Pancreas (tissue), 10 donors: ENCODE measurements around the gene ZCCHC10. TPM values are rescaled to one million over a fixed set of nuclear protein-coding genes. Genes with fewer than 3 reads are reported as not detected.

Source experiments
- ATAC-seq, 4 donors: fragments of 200-7000 bp; cut with Tn5 transposase; one replicate each; pipeline versions ENCODE4 v1.8.0 to v1.9.1; 2020; ENCODE audit warnings: mild to moderate bottlenecking in 4 of 4, moderate library complexity in 4 of 4
- DNase-seq, 6 donors: peaks; one replicate each; pipeline ENCODE4 v3.0.0-alpha.2; 2020
- FAIRE-seq: peaks from 2 replicates; lab custom pipeline; 2012; peaks lifted over from hg19 to GRCh38; lab: Jason Lieb, UNC
- H3K27ac ChIP-seq, 4 donors: fragments of 200-600 bp; sonication (generic); 1 replicate in 3 of 4; 2 replicates in 1 of 4; pipeline versions ENCODE4 v1.5.0 to v1.8.0; 2020
- H3K27me3 ChIP-seq, 4 donors: fragments of 200-600 bp; one replicate each; pipeline ENCODE4 v1.8.0; 2021
- H3K36me3 ChIP-seq, 3 donors: fragments of 200-600 bp; sonication (generic) in 1 of 3; one replicate each; pipeline versions ENCODE4 v1.5.0 to v1.8.0; 2020 to 2021
- H3K4me1 ChIP-seq, 3 donors: fragments of 200-600 bp; one replicate each; pipeline ENCODE4 v1.8.0; 2021
- H3K4me3 ChIP-seq, 4 donors: fragments of 200-600 bp; sonication (generic) in 2 of 4; one replicate each; pipeline versions ENCODE4 v1.5.0 to v1.8.0; 2020 to 2021
- H3K9me3 ChIP-seq, 4 donors: fragments of 200-600 bp; one replicate each; pipeline ENCODE4 v1.8.0; 2021
- WGBS, 2 donors: extraction: QIAGEN DNeasy Blood & Tissue Kit; methylation state at CpG; one replicate each; pipeline ENCODE4 v1.1.7; 2013; 5-methylcytosine and 5-hydroxymethylcytosine counted together
- intact Hi-C, 3 donors: fragments of 100-400 bp; cut with DNase I; formaldehyde crosslinking; loops; one replicate each; pipeline versions ENCODE4 v1.11.1 to v1.14.2; 2022
- polyA plus RNA-seq, 2 donors: library from polyadenylated mRNA; stranded (reverse); fragments of 200-250 nt; gene quantifications; one replicate each; pipeline ENCODE4 v1.2.3, GENCODE V29; 2013
- total RNA-seq, 6 donors: library from RNA; stranded (reverse); fragmentation: NEBNext Ultra II Directional in 4 of 6; extraction: Animal tissue kit (Norgen Biotek cat#: 25700) in 4 of 6; gene quantifications; one replicate each; pipeline versions ENCODE4 v1.2.1 to v1.2.4, GENCODE V29; 2021 to 2023
- TF ChIP-seq, protein P1 (sequence below), 4 donors: fragments of 200-600 bp; sonication (generic) in 3 of 4; IDR thresholded peaks; one replicate each; pipeline versions ENCODE4 v1.5.0 to v1.8.0; 2021; ENCODE audit warnings: antibody characterized with exemption in 4 of 4
- donor health status: healthy with polysubstance abuse.
- donor health status: DM: no; HTN: no; CAD: no; lungs with moderate emphysema.
- donor health status: DM: no; HTN: no; CAD: no.
- donor health status: control.
- donor health status: control.
- donor health status: Bipolar disorder and iron deficiency.
- donor health status: DM: yes; HTN: yes; CAD: no.
- donor health status: DM: no; HTN: no; CAD: no.
- donor health status: DM: no; HTN: no; CAD: no.
- donor health status: DM: yes; HTN: yes; CAD: no.

Gene ZCCHC10
- total and polyA plus RNA-seq, 8 donors = 4.8 to 13.3 (median 9.1) TPM

DNA sequence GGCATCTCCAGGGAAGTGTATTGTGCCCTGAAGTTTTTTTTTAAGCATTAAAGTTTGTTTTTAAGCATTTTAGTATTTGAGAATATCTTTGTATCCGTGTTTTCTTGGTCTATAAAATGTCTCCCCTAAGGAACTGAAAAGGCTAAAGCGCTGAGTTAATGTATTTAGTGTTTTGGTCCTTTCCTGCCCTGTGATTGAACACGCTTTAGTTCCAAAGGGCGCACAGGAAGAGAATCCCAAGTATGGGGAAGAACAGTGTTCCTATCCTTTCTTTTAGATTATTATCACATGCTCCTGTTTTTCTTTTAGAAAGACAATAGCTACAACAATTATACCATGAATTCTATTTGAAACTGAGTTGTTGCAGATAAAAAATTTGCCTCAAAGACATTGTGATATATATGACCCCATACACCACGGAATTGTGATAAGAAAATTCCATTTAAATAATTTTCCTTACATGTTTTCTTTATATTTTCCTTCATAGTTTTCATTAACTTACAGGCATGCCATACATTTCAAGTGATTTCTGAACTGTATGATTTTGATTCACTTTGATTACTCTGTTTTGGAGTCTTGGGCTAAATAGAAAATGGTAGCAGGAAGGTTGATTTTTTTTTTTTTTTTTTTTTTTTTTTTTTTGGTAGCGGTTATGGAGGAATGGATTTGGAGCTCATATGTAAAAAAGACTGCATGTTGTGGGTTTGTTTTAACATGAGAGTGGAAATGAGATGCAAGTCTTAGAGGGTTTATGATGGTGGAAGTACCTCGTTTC, 28.5 kb upstream of the ZCCHC10 start:
- no peaks in the 10 kb centered on the region for H3K9me3 ChIP-seq
- no peaks in the 10 kb centered on the region for H3K36me3 ChIP-seq
- DNase-seq = no peak
- H3K4me3 ChIP-seq = no peak overlapping the region
- peaks cover 9 to 23% (median 10%) of the 10 kb centered on the region in 3 donors for H3K4me1 ChIP-seq
- no peak for FAIRE-seq
- H3K27me3 ChIP-seq = no peaks in the 10 kb centered on the region
- WGBS, 2 donors = 90 to 96% methylated on average over 7 of the region's 7 CpGs
- intact Hi-C loops = no loop called here
- H3K27ac ChIP-seq = no peak overlapping the region
- TF ChIP-seq, protein P1, sequence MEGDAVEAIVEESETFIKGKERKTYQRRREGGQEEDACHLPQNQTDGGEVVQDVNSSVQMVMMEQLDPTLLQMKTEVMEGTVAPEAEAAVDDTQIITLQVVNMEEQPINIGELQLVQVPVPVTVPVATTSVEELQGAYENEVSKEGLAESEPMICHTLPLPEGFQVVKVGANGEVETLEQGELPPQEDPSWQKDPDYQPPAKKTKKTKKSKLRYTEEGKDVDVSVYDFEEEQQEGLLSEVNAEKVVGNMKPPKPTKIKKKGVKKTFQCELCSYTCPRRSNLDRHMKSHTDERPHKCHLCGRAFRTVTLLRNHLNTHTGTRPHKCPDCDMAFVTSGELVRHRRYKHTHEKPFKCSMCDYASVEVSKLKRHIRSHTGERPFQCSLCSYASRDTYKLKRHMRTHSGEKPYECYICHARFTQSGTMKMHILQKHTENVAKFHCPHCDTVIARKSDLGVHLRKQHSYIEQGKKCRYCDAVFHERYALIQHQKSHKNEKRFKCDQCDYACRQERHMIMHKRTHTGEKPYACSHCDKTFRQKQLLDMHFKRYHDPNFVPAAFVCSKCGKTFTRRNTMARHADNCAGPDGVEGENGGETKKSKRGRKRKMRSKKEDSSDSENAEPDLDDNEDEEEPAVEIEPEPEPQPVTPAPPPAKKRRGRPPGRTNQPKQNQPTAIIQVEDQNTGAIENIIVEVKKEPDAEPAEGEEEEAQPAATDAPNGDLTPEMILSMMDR (IDR thresholded peaks at IDR 0.05) = no peak
- no peak for ATAC-seq

DNA sequence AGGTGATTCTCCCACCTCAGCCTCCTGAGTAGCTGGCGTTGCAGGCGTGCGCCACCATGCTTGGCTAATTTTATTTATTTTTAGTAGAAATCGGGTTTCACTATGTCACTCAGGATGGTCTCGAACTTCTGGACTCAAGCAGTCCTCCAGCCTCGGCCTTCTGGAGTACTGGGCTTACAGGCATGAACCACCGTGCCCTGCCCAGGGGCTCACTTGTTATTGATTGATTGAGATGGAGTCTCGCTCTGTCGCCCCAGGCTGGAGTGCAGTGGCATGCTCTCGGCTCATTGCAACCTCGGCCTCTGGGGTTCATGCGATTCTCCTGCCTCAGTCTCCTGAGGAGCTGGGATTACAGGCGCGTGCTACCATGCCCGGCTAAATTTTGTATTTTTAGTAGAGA, 27.1 kb upstream of the ZCCHC10 start:
- no peak for FAIRE-seq
- intact Hi-C loops = no loop called here
- DNase-seq = peak in 3 of 6 donors; percentile 23 to 57 (median 24)
- Histone ChIP-seq H3K36me3 (no peaks in the 10 kb centered on the region), H3K9me3 (no peaks in the 10 kb centered on the region), H3K27ac (no peak overlapping the region), H3K4me1 (peaks cover 10 to 24% (median 17%) of the 10 kb centered on the region in 3 donors), H3K27me3 (no peaks in the 10 kb centered on the region), H3K4me3 (peak overlapping the region in 2 of 4 donors; percentile 80 to 89)
- 88 to 91% methylated on average over 15 of the region's 15 CpGs for WGBS, 2 donors
- ATAC-seq = no peak
- TF ChIP-seq, protein P1 (IDR thresholded peaks at IDR 0.05) = no peak

DNA sequence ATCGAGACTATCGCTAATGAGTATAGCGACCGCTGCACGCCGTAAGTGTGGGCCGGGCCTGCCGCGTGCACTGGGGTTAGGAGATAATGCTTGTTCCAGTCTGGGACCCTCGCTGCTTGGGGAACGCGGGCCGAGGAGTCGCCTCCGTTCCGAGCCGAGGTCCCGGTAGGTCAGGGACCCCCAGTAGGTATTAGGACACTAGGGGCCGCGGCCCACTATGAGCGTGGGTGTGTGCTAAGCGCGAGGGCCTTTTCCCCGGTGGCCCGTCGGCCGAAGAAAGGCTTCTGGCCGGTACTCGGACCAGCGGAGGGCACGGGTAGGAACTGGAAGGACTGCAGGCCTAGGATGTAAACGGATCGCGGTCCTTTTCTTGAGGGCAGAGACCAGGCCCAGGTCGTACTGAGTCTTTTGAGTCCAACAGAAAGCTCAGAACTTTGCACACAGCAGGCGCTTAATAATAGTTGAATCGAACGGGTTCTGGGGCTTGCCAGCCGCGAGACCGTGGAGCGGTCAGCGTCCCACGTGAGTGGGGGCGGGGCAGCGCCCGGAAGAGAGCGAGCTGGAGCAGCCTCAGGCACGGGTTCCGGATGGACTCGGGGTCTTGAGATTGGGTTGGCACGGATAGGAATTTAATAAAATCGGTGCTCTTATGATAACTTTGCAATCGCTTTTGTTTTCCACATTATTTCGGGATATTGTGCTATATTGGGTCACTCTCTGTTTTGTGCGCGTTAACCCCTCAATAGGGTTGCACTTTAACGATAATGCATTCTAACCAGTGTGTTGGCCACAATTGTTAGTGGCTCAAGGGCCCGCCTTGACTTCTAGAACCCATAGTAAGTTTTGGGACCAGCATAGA, 26.2 kb upstream of the ZCCHC10 start:
- Histone ChIP-seq H3K36me3 (no peaks in the 10 kb centered on the region), H3K27ac (peak overlapping the region; percentile 91 to 100 (median 99)), H3K9me3 (no peaks in the 10 kb centered on the region), H3K4me1 (peaks cover 10 to 24% (median 17%) of the 10 kb centered on the region in 3 donors), H3K4me3 (peak overlapping the region; percentile 58 to 93 (median 84)), H3K27me3 (no peaks in the 10 kb centered on the region)
- TF ChIP-seq, protein P1 (IDR thresholded peaks at IDR 0.05) = no peak
- 1% methylated on average over 58 to 59 of the region's 59 CpGs for WGBS, 2 donors
- DNase-seq (peak; percentile 38 to 84 (median 72)), ATAC-seq (peak; percentile 48 to 74 (median 64)), FAIRE-seq (no peak)
- intact Hi-C loops = no loop called here

DNA sequence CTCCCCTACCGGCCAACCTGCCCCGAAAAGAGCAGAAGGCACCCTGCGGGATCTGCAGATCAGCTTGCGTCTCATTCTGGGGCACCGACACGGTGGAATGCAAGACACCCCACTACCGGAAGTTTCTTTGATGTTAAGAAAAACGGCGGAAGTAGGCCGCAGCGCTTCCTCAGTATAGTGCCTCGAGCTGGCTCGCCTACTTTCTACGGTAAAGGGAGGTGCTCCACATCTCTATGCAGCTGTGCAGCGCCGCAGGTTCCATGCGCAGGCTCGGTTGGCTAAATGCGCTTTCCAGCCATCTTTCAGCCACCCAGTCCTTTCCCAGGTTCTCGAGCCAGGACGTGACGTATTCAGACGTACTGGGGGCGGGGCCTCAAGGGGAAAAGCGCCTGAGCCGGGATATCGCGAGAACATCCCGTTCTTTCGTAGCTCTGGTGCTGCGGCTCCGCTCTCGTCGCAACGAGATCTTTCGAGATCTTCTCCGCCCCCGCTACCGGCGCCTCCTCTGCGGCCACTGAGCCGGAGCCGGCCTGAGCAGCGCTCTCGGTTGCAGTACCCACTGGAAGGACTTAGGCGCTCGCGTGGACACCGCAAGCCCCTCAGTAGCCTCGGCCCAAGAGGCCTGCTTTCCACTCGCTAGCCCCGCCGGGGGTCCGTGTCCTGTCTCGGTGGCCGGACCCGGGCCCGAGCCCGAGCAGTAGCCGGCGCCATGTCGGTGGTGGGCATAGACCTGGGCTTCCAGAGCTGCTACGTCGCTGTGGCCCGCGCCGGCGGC, 25.4 kb upstream of the ZCCHC10 start, which contains the start of gene HSPA4:
TSS of gene HSPA4 (plus strand) at position 472 of the 775 bp plus-strand sequence. CDS start at position 710, 238 bp downstream.
- H3K4me1 ChIP-seq = peaks cover 10 to 23% (median 17%) of the 10 kb centered on the region in 3 donors
- H3K9me3 ChIP-seq = no peaks in the 10 kb centered on the region
- peak within 1 kb of the TSS; percentile 58 to 93 (median 84) for H3K4me3 ChIP-seq
- no peaks in the 10 kb centered on the region for H3K27me3 ChIP-seq
- no peaks in the 10 kb centered on the region for H3K36me3 ChIP-seq
- TF ChIP-seq, protein P1 (IDR thresholded peaks at IDR 0.05) = no peak
- ATAC-seq (peak; percentile 90 to 96 (median 94)), FAIRE-seq (no peak), DNase-seq (peak; percentile 94 to 98 (median 98))
- intact Hi-C loops = no loop called here
- peak within 1 kb of the TSS; percentile 91 to 100 (median 99) for H3K27ac ChIP-seq
- 0% methylated on average over 66 to 68 of the region's 68 CpGs for WGBS, 2 donors
